Skeletal muscle cell (primary cell): Measurements from ENCODE around the gene RPS6KA2.
"Not testable (repeated sequence)": the region's sequence is repeated elsewhere in the genome, so short reads cannot be mapped to it uniquely, and the experiment has no call there.

Source experiments
- DNase-seq: peaks from one replicate; pipeline ENCODE4 v3.0.0-alpha.2; 2010; ENCODE audit warnings: low read depth
- H3K4me3 ChIP-seq: 2 replicates; pipeline ENCODE4 v1.5.1; 2011; ENCODE audit warnings: low read depth, mild to moderate bottlenecking, control low read depth, low read length, moderate library complexity

Gene RPS6KA2

GRCh38 chr6:166542580-166542912 lies 84.5 kb downstream of the RPS6KA2 start:
- H3K4me3 ChIP-seq, result no peak overlapping the region
- no peak for DNase-seq

- no peak overlapping the region for H3K4me3 ChIP-seq
- no peak for DNase-seq
Observed at GRCh38 chr6:166541876-166542579, 85.0 kb downstream of the RPS6KA2 start.

- no peak for DNase-seq
- no peak overlapping the region for H3K4me3 ChIP-seq
Observed at GRCh38 chr6:166541366-166541765, 85.7 kb downstream of the RPS6KA2 start.

- DNase-seq, result no peak
- no peak overlapping the region for H3K4me3 ChIP-seq
Observed at GRCh38 chr6:166540631-166541331, 86.3 kb downstream of the RPS6KA2 start.

GRCh38 chr6:166539543-166539942 lies 87.5 kb downstream of the RPS6KA2 start:
- no peak overlapping the region for H3K4me3 ChIP-seq
- DNase-seq, result no peak

GRCh38 chr6:166539011-166539385 lies 88.1 kb downstream of the RPS6KA2 start:
- not testable (repeated sequence) for H3K4me3 ChIP-seq, DNase-seq

- no peak overlapping the region for H3K4me3 ChIP-seq
- no peak for DNase-seq
Observed at GRCh38 chr6:166538297-166539010, 88.6 kb downstream of the RPS6KA2 start.

- no peak for DNase-seq
- no peak overlapping the region for H3K4me3 ChIP-seq
Observed at GRCh38 chr6:166534658-166535406, 92.2 kb downstream of the RPS6KA2 start.

GRCh38 chr6:166533205-166533824 lies 93.7 kb downstream of the RPS6KA2 start:
- H3K4me3 ChIP-seq, result no peak overlapping the region
- DNase-seq, result no peak

GRCh38 chr6:166532302-166532701 lies 94.7 kb downstream of the RPS6KA2 start:
- no peak overlapping the region for H3K4me3 ChIP-seq
- no peak for DNase-seq

GRCh38 chr6:166530211-166531095 lies 96.6 kb downstream of the RPS6KA2 start:
- no peak for DNase-seq
- no peak overlapping the region for H3K4me3 ChIP-seq

GRCh38 chr6:166529586-166529985 lies 97.5 kb downstream of the RPS6KA2 start:
- DNase-seq, result no peak
- H3K4me3 ChIP-seq, result no peak overlapping the region

GRCh38 chr6:166529058-166529457 lies 98.0 kb downstream of the RPS6KA2 start:
- not testable (repeated sequence) for DNase-seq, H3K4me3 ChIP-seq

- no peak overlapping the region for H3K4me3 ChIP-seq
- no peak for DNase-seq
Observed at GRCh38 chr6:166527849-166528248, 99.2 kb downstream of the RPS6KA2 start.

- H3K4me3 ChIP-seq, result no peak overlapping the region
- no peak for DNase-seq
Observed at GRCh38 chr6:166526937-166527336, 100.1 kb downstream of the RPS6KA2 start.

- no peak overlapping the region for H3K4me3 ChIP-seq
- DNase-seq, result no peak
Observed at GRCh38 chr6:166525567-166525966, 101.5 kb downstream of the RPS6KA2 start.

- H3K4me3 ChIP-seq, result no peak overlapping the region
- DNase-seq, result no peak
Observed at GRCh38 chr6:166523782-166524559, 103.1 kb downstream of the RPS6KA2 start.
